Lower leg skin (tissue), 4 donors: ENCODE measurements around the gene ZFAND3. TPM values are rescaled to one million over a fixed set of nuclear protein-coding genes. Genes with fewer than 3 reads are reported as not detected.

ENCODE experiments used
- DNase-seq, 2 donors: peaks; one replicate each; pipeline ENCODE4 v3.0.0-alpha.2; 2019; ENCODE audit warnings: low spot score in 2 of 2
- H3K4me3 ChIP-seq: fragments of 200-600 bp; sonication (generic); 2 replicates; pipeline ENCODE4 v1.5.1; 2017; ENCODE audit warnings: mild to moderate bottlenecking, low read depth; ENCODE audit not compliant: poor library complexity, severe bottlenecking
- CTCF ChIP-seq, 3 donors: fragments of 450-650 bp; IDR thresholded peaks; one replicate each; pipeline ENCODE4 v1.5.1; 2016; ENCODE audit warnings: antibody characterized with exemption in 3 of 3, mild to moderate bottlenecking in 3 of 3, moderate library complexity in 2 of 3
- POLR2A ChIP-seq, 2 donors: fragments of 450-650 bp; IDR thresholded peaks; one replicate each; pipeline ENCODE4 v1.6.1; 2016 to 2017; ENCODE audit warnings: antibody characterized with exemption in 2 of 2, mild to moderate bottlenecking in 1 of 2, moderate library complexity in 1 of 2
- WGBS, 2 donors: methylation state at CpG; one replicate each; pipeline ENCODE4 v1.1.5; 2018; 5-methylcytosine and 5-hydroxymethylcytosine counted together
- intact Hi-C: fragments of 100-400 bp; cut with DNase I; formaldehyde crosslinking; loops from one replicate; pipeline ENCODE4 v1.15.0; 2023; ENCODE audit warnings: low total_unique reads
- total RNA-seq, 4 donors: library from RNA; depleted of rRNA; stranded (reverse); fragments of >200 nt; gene quantifications; one replicate each; pipeline ENCODE4 v1.1.0, GENCODE V29; 2016

The ZFAND3 gene
- total RNA-seq, 4 donors from 2014 or later: 26.3 to 40.8 (median 30.3) TPM

DNA sequence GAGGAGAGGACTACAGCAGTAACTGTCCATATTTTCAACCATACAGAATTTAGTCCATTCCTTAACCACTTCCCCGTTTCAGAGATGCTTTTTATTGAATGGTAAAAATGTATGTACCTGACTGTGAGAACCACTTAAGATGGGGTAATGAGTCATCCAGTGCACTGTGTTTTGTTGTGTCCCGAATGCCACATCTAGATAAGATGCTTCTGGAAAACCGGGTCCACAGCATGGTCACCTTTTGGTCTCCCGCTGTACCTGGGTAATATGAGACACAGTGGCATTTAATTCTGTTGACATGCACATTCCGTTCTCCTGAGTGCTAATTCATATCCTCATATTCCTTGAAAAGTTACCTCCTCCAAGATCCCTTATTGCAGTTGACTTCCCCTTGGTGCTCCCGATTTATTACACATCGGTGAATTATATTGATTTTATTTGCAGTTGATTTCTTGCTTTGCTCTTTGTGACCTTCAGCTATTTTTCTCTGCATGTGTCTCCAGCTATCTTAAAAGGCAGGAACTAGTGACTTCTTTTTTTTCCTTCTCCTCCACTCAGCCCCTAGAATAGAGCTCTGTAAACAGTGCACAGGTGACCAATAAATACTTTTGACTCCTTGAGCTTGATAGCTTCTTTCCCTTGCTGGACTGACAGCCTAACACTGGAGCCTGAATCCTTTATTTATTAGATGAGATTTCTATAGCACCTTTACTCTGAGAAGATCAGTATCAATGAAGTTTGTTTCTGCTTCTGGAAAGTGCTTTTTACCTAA is 314.6 kb downstream of the ZFAND3 start:
- 94 to 95% methylated on average over 7 of the region's 7 CpGs for WGBS, 2 donors
- TF ChIP-seq CTCF (IDR thresholded peaks at IDR 0.05) (no peak), POLR2A (IDR thresholded peaks at IDR 0.05) (no peak)
- DNase-seq: no peak
- no peak overlapping the region for H3K4me3 ChIP-seq
- intact Hi-C loops: no loop called here

- intact Hi-C loops: no loop called here
- DNase-seq: no peak
- 73 to 79% methylated on average over 4 of the region's 4 CpGs for WGBS, 2 donors
- no peak overlapping the region for H3K4me3 ChIP-seq
- TF ChIP-seq CTCF (IDR thresholded peaks at IDR 0.05) (no peak), POLR2A (IDR thresholded peaks at IDR 0.05) (no peak)
Observed at GRCh38 chr6:38134704-38135088, 315.2 kb downstream of the ZFAND3 start.

GRCh38 chr6:38136547-38136946 is 317.0 kb downstream of the ZFAND3 start:
- 88 to 90% methylated on average over 4 of the region's 4 CpGs for WGBS, 2 donors
- H3K4me3 ChIP-seq: no peak overlapping the region
- no peak for DNase-seq
- TF ChIP-seq POLR2A (IDR thresholded peaks at IDR 0.05) (no peak), CTCF (IDR thresholded peaks at IDR 0.05) (no peak)
- intact Hi-C loops: no loop called here

- TF ChIP-seq CTCF (IDR thresholded peaks at IDR 0.05): no peak
- no peak for TF ChIP-seq POLR2A (IDR thresholded peaks at IDR 0.05)
- DNase-seq: no peak
- 94% methylated on average over 8 of the region's 8 CpGs for WGBS, 2 donors
- no peak overlapping the region for H3K4me3 ChIP-seq
- intact Hi-C loops: no loop called here
Observed at GRCh38 chr6:38137608-38138265, 318.2 kb downstream of the ZFAND3 start.

DNA sequence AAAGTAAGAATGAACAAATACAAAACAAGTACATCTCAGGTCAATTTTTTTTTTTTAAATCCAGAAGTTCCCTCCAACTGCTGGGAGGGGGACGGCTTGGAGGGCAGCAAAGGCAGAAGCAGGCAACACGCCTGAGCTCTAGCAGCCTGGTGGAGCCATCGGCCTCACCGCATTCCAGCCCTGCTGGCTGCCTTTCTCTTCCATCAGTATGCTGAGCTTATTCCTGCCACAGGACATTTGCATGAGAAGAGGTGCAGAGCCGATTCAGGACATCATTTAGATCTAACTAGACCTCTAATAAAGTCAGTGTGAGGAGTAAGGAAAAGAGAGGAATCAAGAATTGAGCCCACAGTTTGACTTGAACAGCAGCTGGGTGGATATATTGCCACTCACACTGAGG is 318.8 kb downstream of the ZFAND3 start:
- WGBS, 2 donors: 89 to 91% methylated on average over 5 of the region's 5 CpGs
- no peak for DNase-seq
- intact Hi-C loops: no loop called here
- TF ChIP-seq CTCF (IDR thresholded peaks at IDR 0.05): no peak
- TF ChIP-seq POLR2A (IDR thresholded peaks at IDR 0.05): no peak
- no peak overlapping the region for H3K4me3 ChIP-seq
